Retinal pigment epithelial cell (primary cell): ENCODE results near the gene OR1C1.
"Not testable (repeated sequence)": the region's sequence is repeated elsewhere in the genome, so short reads cannot be mapped to it uniquely, and the experiment has no call there.

Source experiments
- DNase-seq: peaks from one replicate; pipeline ENCODE4 v3.0.0-alpha.2; 2010; ENCODE audit warnings: low read depth
- H3K4me3 ChIP-seq: 2 replicates; pipeline ENCODE4 v1.5.1; 2011; ENCODE audit warnings: mild to moderate bottlenecking, low read length, control low read depth, moderate library complexity
- TF ChIP-seq, protein P1 (sequence below): conservative IDR thresholded peaks from 2 replicates; pipeline ENCODE4 v1.5.1; 2011; ENCODE audit warnings: low read depth, low read length, control low read depth, inconsistent platforms

Gene OR1C1

GRCh38 chr1:247713753-247714152 lies 46.6 kb downstream of the OR1C1 start:
- no peak for DNase-seq
- TF ChIP-seq, protein P1, sequence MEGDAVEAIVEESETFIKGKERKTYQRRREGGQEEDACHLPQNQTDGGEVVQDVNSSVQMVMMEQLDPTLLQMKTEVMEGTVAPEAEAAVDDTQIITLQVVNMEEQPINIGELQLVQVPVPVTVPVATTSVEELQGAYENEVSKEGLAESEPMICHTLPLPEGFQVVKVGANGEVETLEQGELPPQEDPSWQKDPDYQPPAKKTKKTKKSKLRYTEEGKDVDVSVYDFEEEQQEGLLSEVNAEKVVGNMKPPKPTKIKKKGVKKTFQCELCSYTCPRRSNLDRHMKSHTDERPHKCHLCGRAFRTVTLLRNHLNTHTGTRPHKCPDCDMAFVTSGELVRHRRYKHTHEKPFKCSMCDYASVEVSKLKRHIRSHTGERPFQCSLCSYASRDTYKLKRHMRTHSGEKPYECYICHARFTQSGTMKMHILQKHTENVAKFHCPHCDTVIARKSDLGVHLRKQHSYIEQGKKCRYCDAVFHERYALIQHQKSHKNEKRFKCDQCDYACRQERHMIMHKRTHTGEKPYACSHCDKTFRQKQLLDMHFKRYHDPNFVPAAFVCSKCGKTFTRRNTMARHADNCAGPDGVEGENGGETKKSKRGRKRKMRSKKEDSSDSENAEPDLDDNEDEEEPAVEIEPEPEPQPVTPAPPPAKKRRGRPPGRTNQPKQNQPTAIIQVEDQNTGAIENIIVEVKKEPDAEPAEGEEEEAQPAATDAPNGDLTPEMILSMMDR: no peak
- H3K4me3 ChIP-seq: no peak overlapping the region

DNA sequence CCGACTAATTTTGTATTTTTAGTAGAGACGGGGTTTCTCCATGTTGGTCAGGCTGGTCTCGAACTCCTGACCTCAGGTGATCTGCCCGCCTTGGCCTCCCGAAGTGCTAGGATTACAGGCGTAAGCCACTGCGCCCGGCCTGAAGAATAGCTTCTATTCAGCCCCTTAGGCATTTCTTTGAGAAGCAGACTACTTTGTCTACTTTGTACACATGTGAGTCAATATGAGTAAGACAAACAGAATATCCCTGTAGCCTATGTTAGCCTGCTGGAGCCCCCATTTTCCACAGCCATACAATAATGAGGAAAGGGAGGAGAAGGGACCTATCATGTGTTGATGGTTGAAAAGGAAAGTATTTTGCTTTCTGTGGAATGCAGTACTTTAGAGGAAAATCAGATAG lies 49.7 kb downstream of the OR1C1 start:
- not testable (repeated sequence) for DNase-seq

More for the DNA sequence above, 49.7 kb downstream of the OR1C1 start:
- H3K4me3 ChIP-seq: not testable (repeated sequence)
